K562 (cell line): ENCODE measurements around the gene TIMM17A.

Source experiments
- ETV6 ChIP-seq, 3 experiments: fragments of 150-350 bp in 1 of 3; sonication (generic) in 1 of 3; formaldehyde crosslinking in 1 of 3; IDR thresholded peaks; 2 replicates each; pipeline versions ENCODE4 v1.6.1 to v1.8.0; 2014 to 2022; ENCODE audit warnings: borderline replicate concordance in 2 of 3, low read depth in 2 of 3, antibody characterized with exemption in 1 of 3, low read length in 1 of 3, mild to moderate bottlenecking in 1 of 3, missing genetic modification reagents in 1 of 3
- EZH2 ChIP-seq: IDR thresholded peaks from 2 replicates; pipeline ENCODE4 v1.6.1; 2012; ENCODE audit warnings: low read depth, mild to moderate bottlenecking, inconsistent platforms, low read length, borderline replicate concordance
- GABPA ChIP-seq: fragments of 200-800 bp; sonication (Bioruptor generic); conservative IDR thresholded peaks from 2 replicates; pipeline ENCODE4 v1.6.1; 2016; ENCODE audit warnings: low read depth, missing genetic modification characterization, missing compliant biosample characterization
- JUNB ChIP-seq: fragments of 450-650 bp; formaldehyde crosslinking; conservative IDR thresholded peaks from 2 replicates; pipeline ENCODE4 v1.4.0; 2020; ENCODE audit warnings: mild to moderate bottlenecking
- KLF10 ChIP-seq: fragments of 250-450 bp; sonication (Bioruptor Pico); IDR thresholded peaks from 2 replicates; pipeline ENCODE4 v1.6.1; 2021; ENCODE audit warnings: matching md5 sums
- MEF2A ChIP-seq: IDR thresholded peaks from 2 replicates; pipeline ENCODE4 v1.6.1; 2011; ENCODE audit warnings: low read depth, mild to moderate bottlenecking, low read length, moderate library complexity; ENCODE audit not compliant: control insufficient read depth
- NFE2 ChIP-seq: IDR thresholded peaks from 2 replicates; pipeline ENCODE4 v1.6.1; 2014; ENCODE audit warnings: antibody characterized with exemption, low read depth
- NR3C1 ChIP-seq: sonication (generic); formaldehyde crosslinking; IDR thresholded peaks from 2 replicates; pipeline ENCODE4 v1.8.1; 2022; ENCODE audit warnings: missing genetic modification reagents
- NRF1 ChIP-seq, 2 experiments: fragments of 450-650 bp; IDR thresholded peaks in 1 of 2; conservative IDR thresholded peaks in 1 of 2; 2 replicates each; pipeline ENCODE4 v1.6.1; 2014; ENCODE audit warnings: mild to moderate bottlenecking in 2 of 2
- POLR2AphosphoS5 ChIP-seq: IDR thresholded peaks from 2 replicates; pipeline ENCODE4 v1.6.1; 2011; ENCODE audit warnings: mild to moderate bottlenecking, low read depth, low read length, moderate library complexity; ENCODE audit not compliant: control insufficient read depth, insufficient read depth
- TSC22D4 ChIP-seq: fragments of 450-650 bp; IDR thresholded peaks from 2 replicates; pipeline ENCODE4 v1.6.1; 2016; ENCODE audit warnings: missing genetic modification characterization, missing biosample characterization, control low read depth
- TF ChIP-seq, protein P1 (sequence below), 2 experiments: fragments of 450-650 bp in 1 of 2; IDR thresholded peaks; 2 replicates each; pipeline ENCODE4 v1.6.1; 2011 to 2017; ENCODE audit warnings: low read depth in 2 of 2, antibody characterized with exemption in 1 of 2, borderline replicate concordance in 1 of 2, low read length in 1 of 2, mild to moderate bottlenecking in 1 of 2, mixed read lengths in 1 of 2; ENCODE audit not compliant: control insufficient read depth in 1 of 2

DNA sequence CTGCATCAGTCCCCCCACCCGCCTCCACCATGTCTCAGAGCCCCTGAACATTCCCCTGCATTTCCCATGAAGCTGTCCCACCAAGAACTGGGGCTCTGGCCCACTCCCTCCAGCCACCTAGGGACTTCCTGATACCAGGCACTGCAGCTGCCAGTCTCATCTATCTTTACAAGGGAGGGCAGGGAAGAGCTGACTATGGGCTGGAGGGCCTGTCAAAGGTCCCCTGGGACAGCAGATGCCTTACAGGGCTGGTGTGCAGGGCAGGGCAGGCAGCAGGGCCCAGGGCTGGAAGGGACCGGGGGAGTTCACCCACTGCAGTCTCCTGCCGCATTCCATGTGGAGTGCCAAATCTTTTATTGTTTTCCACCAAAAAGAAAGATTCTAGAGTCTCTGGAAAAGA is 49.0 kb upstream of the TIMM17A start:
- TF ChIP-seq GABPA (tag) (no peak), JUNB (no peak), EZH2 (no peak), ETV6 (IDR thresholded peaks at IDR 0.05; ENCODE audit: borderline replicate concordance in 1 of 2, low read depth in 2 of 2, low read length in 1 of 2) (no peak), ETV6 (CRISPR knock-in tag; IDR thresholded peaks at IDR 0.05; ENCODE audit: borderline replicate concordance) (no peak), KLF10 (CRISPR knock-in tag) (no peak), NR3C1 (CRISPR knock-in tag) (no peak), NRF1 (conservative IDR thresholded peaks at IDR 0.05 in 1 of 2, IDR thresholded peaks at IDR 0.05 in 1 of 2) (no peak), TSC22D4 (tag) (no peak), MEF2A (no peak), POLR2AphosphoS5 (no peak), NFE2 (no peak)
- TF ChIP-seq, protein P1, sequence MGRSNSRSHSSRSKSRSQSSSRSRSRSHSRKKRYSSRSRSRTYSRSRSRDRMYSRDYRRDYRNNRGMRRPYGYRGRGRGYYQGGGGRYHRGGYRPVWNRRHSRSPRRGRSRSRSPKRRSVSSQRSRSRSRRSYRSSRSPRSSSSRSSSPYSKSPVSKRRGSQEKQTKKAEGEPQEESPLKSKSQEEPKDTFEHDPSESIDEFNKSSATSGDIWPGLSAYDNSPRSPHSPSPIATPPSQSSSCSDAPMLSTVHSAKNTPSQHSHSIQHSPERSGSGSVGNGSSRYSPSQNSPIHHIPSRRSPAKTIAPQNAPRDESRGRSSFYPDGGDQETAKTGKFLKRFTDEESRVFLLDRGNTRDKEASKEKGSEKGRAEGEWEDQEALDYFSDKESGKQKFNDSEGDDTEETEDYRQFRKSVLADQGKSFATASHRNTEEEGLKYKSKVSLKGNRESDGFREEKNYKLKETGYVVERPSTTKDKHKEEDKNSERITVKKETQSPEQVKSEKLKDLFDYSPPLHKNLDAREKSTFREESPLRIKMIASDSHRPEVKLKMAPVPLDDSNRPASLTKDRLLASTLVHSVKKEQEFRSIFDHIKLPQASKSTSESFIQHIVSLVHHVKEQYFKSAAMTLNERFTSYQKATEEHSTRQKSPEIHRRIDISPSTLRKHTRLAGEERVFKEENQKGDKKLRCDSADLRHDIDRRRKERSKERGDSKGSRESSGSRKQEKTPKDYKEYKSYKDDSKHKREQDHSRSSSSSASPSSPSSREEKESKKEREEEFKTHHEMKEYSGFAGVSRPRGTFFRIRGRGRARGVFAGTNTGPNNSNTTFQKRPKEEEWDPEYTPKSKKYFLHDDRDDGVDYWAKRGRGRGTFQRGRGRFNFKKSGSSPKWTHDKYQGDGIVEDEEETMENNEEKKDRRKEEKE (IDR thresholded peaks at IDR 0.05; ENCODE audit: borderline replicate concordance in 1 of 2, control insufficient read depth in 1 of 2, low read depth in 2 of 2, low read length in 1 of 2), result no peak
